KOPT-K1 (cell line): ENCODE results near the gene UROC1.
A peak's percentile ranks its signal among the peaks of the same experiment; 100 is the strongest.

Experiments used
- H3K27ac ChIP-seq: fragments of 200-600 bp; sonication (generic); 2 replicates; pipeline ENCODE4 v1.5.1; 2016; ENCODE audit warnings: antibody characterized with exemption, mild to moderate bottlenecking, low read depth, low read length; ENCODE audit not compliant: poor library complexity, severe bottlenecking
- H3K36me3 ChIP-seq: fragments of 200-600 bp; sonication (generic); 2 replicates; pipeline ENCODE4 v1.5.1; 2017; ENCODE audit warnings: antibody characterized with exemption, mild to moderate bottlenecking, low read length, moderate library complexity; ENCODE audit not compliant: insufficient read depth
- H3K9me3 ChIP-seq: fragments of 200-600 bp; sonication (generic); 2 replicates; pipeline ENCODE4 v1.5.1; 2017; ENCODE audit warnings: antibody characterized with exemption, low read length, mild to moderate bottlenecking; ENCODE audit not compliant: insufficient read depth, poor library complexity, severe bottlenecking

Gene UROC1

GRCh38 chr3:126488886-126489569 is 28.5 kb downstream of the UROC1 start:
- Histone ChIP-seq H3K36me3 (no peaks in the 10 kb centered on the region), H3K27ac (no peak overlapping the region), H3K9me3 (no peaks in the 10 kb centered on the region)

GRCh38 chr3:126488185-126488584 is 29.4 kb downstream of the UROC1 start:
- Histone ChIP-seq H3K9me3 (no peaks in the 10 kb centered on the region), H3K27ac (no peak overlapping the region)

GRCh38 chr3:126487151-126487771 is 30.3 kb downstream of the UROC1 start:
- peak overlapping the region; percentile 34 for H3K27ac ChIP-seq
- no peaks in the 10 kb centered on the region for H3K9me3 ChIP-seq
- no peaks in the 10 kb centered on the region for H3K36me3 ChIP-seq

More at GRCh38 chr3:126488185-126488584, 29.4 kb downstream of the UROC1 start:
- no peaks in the 10 kb centered on the region for H3K36me3 ChIP-seq

GRCh38 chr3:126486360-126486847 is 31.2 kb downstream of the UROC1 start:
- no peaks in the 10 kb centered on the region for H3K36me3 ChIP-seq
- H3K9me3 ChIP-seq: no peaks in the 10 kb centered on the region

GRCh38 chr3:126485956-126486355 is 31.6 kb downstream of the UROC1 start:
- Histone ChIP-seq H3K9me3 (no peaks in the 10 kb centered on the region), H3K27ac (no peak overlapping the region), H3K36me3 (no peaks in the 10 kb centered on the region)

More at GRCh38 chr3:126486360-126486847, 31.2 kb downstream of the UROC1 start:
- H3K27ac ChIP-seq: no peak overlapping the region

- Histone ChIP-seq H3K9me3 (no peaks in the 10 kb centered on the region), H3K36me3 (no peaks in the 10 kb centered on the region), H3K27ac (no peak overlapping the region)
Observed at GRCh38 chr3:126485176-126485897, 32.2 kb downstream of the UROC1 start.

GRCh38 chr3:126484662-126485061 is 32.9 kb downstream of the UROC1 start:
- Histone ChIP-seq H3K27ac (no peak overlapping the region), H3K9me3 (no peaks in the 10 kb centered on the region), H3K36me3 (no peaks in the 10 kb centered on the region)

GRCh38 chr3:126484148-126484547 is 33.4 kb downstream of the UROC1 start:
- Histone ChIP-seq H3K27ac (no peak overlapping the region), H3K9me3 (no peaks in the 10 kb centered on the region)

GRCh38 chr3:126483321-126483761 is 34.2 kb downstream of the UROC1 start:
- Histone ChIP-seq H3K36me3 (no peaks in the 10 kb centered on the region), H3K27ac (no peak overlapping the region), H3K9me3 (no peaks in the 10 kb centered on the region)

More at GRCh38 chr3:126484148-126484547, 33.4 kb downstream of the UROC1 start:
- no peaks in the 10 kb centered on the region for H3K36me3 ChIP-seq

GRCh38 chr3:126482503-126483255 is 34.9 kb downstream of the UROC1 start:
- no peaks in the 10 kb centered on the region for H3K36me3 ChIP-seq
- no peak overlapping the region for H3K27ac ChIP-seq
- no peaks in the 10 kb centered on the region for H3K9me3 ChIP-seq

GRCh38 chr3:126481808-126482502 is 35.6 kb downstream of the UROC1 start:
- H3K36me3 ChIP-seq: no peaks in the 10 kb centered on the region
- H3K9me3 ChIP-seq: no peaks in the 10 kb centered on the region
- H3K27ac ChIP-seq: no peak overlapping the region

GRCh38 chr3:126480861-126481260 is 36.7 kb downstream of the UROC1 start:
- no peaks in the 10 kb centered on the region for H3K36me3 ChIP-seq
- no peak overlapping the region for H3K27ac ChIP-seq
- no peaks in the 10 kb centered on the region for H3K9me3 ChIP-seq

GRCh38 chr3:126480206-126480605 is 37.4 kb downstream of the UROC1 start:
- no peak overlapping the region for H3K27ac ChIP-seq
- H3K9me3 ChIP-seq: no peaks in the 10 kb centered on the region
- H3K36me3 ChIP-seq: no peaks in the 10 kb centered on the region

GRCh38 chr3:126479642-126480041 is 37.9 kb downstream of the UROC1 start:
- no peaks in the 10 kb centered on the region for H3K9me3 ChIP-seq
- H3K36me3 ChIP-seq: no peaks in the 10 kb centered on the region
- H3K27ac ChIP-seq: no peak overlapping the region
